Sigmoid colon (tissue), 7 donors: Measurements from ENCODE around the gene ZDHHC1. TPM values are rescaled to one million over a fixed set of nuclear protein-coding genes. Genes with fewer than 3 reads are reported as not detected.

ENCODE experiments used
- DNase-seq: peaks from one replicate; pipeline ENCODE4 v3.0.0-alpha.2; 2019
- H3K27ac ChIP-seq, 4 donors: fragments of 200-600 bp; sonication (generic); one replicate each; pipeline ENCODE4 v1.5.1; 2016 to 2019; ENCODE audit warnings: mild to moderate bottlenecking in 1 of 4
- H3K27me3 ChIP-seq, 3 donors: fragments of 200-600 bp; sonication (generic); one replicate each; pipeline ENCODE4 v1.5.1; 2019; ENCODE audit warnings: mild to moderate bottlenecking in 1 of 3
- H3K36me3 ChIP-seq, 4 donors: fragments of 200-600 bp; sonication (generic); one replicate each; pipeline ENCODE4 v1.5.1; 2016 to 2019
- H3K4me1 ChIP-seq, 4 donors: fragments of 200-600 bp; sonication (generic); one replicate each; pipeline ENCODE4 v1.5.1; 2017 to 2019
- H3K4me3 ChIP-seq, 4 donors: fragments of 200-600 bp; sonication (generic); one replicate each; pipeline ENCODE4 v1.5.1; 2017 to 2019; ENCODE audit warnings: mild to moderate bottlenecking in 2 of 4, moderate library complexity in 1 of 4
- H3K9me3 ChIP-seq, 4 donors: fragments of 200-600 bp in 3 of 4; sonication (generic) in 3 of 4; one replicate each; pipeline versions ENCODE4 v1.5.1 to v1.6.1; 2013 to 2019
- EP300 ChIP-seq, 4 donors: sonication (generic); formaldehyde crosslinking; IDR thresholded peaks; one replicate each; pipeline ENCODE4 v1.6.1; 2017; ENCODE audit warnings: antibody characterized with exemption in 4 of 4
- POLR2A ChIP-seq, 2 donors: fragments of 450-650 bp; IDR thresholded peaks; one replicate each; pipeline ENCODE4 v1.6.1; 2016; ENCODE audit warnings: antibody characterized with exemption in 2 of 2, mild to moderate bottlenecking in 2 of 2, moderate library complexity in 2 of 2
- POLR2AphosphoS5 ChIP-seq, 4 donors: sonication (generic); formaldehyde crosslinking; IDR thresholded peaks; one replicate each; pipeline ENCODE4 v1.6.1; 2017; ENCODE audit warnings: antibody characterized with exemption in 4 of 4
- WGBS, 2 donors: extraction: QIAGEN DNeasy Blood & Tissue Kit; methylation state at CpG; one replicate each; pipeline ENCODE4 v1.1.7; 2013; 5-methylcytosine and 5-hydroxymethylcytosine counted together
- intact Hi-C: fragments of 100-400 bp; cut with DNase I; formaldehyde crosslinking; loops from one replicate; pipeline ENCODE4 v1.15.1; 2023
- polyA plus RNA-seq, 3 donors: library from polyadenylated mRNA; stranded (reverse); fragments of 200-250 nt; gene quantifications; one replicate each; pipeline ENCODE4 v1.2.3, GENCODE V29; 2013
- total RNA-seq, 4 donors: library from RNA; depleted of rRNA; stranded (reverse); fragments of >200 nt; gene quantifications; one replicate each; pipeline ENCODE4 v1.1.0, GENCODE V29; 2016
- TF ChIP-seq, protein P1 (sequence below), 4 experiments: fragments of 450-650 bp in 3 of 4; fragments of 200-600 bp in 1 of 4; IDR thresholded peaks; one replicate each; pipeline ENCODE4 v1.5.1; 2016 to 2019; ENCODE audit warnings: antibody characterized with exemption in 4 of 4, mild to moderate bottlenecking in 3 of 4, moderate library complexity in 2 of 4
- donor health status: healthy with polysubstance abuse.
- donor health status: Bipolar disorder and iron deficiency.
- donor health status: healthy.

The ZDHHC1 gene
- total and polyA plus RNA-seq, 7 donors = 4.2 to 18.3 (median 12.7) TPM

DNA sequence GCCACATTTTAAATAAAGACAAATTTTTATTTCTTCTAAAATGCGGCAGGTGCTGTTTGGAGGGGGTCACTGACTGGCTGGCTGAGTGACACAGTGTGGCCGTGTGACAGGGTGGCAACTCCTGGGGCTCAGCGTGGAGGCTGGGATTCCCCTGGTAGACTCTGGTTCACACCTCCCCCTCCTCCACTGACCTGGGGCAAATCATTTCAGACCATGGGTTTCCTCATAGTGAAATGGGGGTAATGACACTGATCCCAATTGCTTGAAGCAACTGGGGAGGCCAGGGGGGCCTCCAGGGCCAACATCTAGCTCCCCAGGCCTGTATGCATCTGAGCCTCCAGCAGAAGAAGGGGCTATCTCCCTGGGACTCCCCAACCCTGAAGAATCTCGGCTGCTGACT lies 21.2 kb upstream of the ZDHHC1 start:
- TF ChIP-seq EP300 (IDR thresholded peaks at IDR 0.05) = no peak
- TF ChIP-seq POLR2AphosphoS5 (IDR thresholded peaks at IDR 0.05) = no peak
- no peak for TF ChIP-seq POLR2A (IDR thresholded peaks at IDR 0.05)
- TF ChIP-seq, protein P1, sequence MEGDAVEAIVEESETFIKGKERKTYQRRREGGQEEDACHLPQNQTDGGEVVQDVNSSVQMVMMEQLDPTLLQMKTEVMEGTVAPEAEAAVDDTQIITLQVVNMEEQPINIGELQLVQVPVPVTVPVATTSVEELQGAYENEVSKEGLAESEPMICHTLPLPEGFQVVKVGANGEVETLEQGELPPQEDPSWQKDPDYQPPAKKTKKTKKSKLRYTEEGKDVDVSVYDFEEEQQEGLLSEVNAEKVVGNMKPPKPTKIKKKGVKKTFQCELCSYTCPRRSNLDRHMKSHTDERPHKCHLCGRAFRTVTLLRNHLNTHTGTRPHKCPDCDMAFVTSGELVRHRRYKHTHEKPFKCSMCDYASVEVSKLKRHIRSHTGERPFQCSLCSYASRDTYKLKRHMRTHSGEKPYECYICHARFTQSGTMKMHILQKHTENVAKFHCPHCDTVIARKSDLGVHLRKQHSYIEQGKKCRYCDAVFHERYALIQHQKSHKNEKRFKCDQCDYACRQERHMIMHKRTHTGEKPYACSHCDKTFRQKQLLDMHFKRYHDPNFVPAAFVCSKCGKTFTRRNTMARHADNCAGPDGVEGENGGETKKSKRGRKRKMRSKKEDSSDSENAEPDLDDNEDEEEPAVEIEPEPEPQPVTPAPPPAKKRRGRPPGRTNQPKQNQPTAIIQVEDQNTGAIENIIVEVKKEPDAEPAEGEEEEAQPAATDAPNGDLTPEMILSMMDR (IDR thresholded peaks at IDR 0.05) = no peak
- peaks cover 0 to 53% (median 24%) of the 10 kb centered on the region in 4 donors for H3K36me3 ChIP-seq

DNA sequence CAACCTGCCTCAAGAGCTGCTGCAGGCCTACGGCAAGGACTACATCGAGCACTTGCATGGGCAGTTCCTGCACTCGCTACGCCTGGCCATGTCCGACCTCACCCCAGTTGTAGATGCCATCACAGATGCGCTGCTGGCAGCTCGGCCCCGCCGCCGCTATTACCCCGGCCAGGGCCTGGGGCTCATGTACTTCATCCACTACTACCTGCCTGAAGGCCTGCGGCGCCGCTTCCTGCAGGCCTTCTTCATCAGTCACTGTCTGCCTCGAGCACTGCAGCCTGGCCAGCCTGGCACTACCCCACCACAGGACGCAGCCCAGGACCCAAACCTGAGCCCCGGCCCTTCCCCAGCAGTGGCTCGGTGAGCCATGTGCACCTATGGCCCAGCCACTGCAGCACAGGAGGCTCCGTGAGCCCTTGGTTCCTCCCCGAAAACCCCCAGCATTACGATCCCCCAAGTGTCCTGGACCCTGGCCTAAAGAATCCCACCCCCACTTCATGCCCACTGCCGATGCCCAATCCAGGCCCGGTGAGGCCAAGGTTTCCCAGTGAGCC lies 20.4 kb upstream of the ZDHHC1 start:
- Histone ChIP-seq H3K36me3 (peaks cover 0 to 49% (median 24%) of the 10 kb centered on the region in 4 donors), H3K4me1 (peaks cover 0 to 16% (median 9%) of the 10 kb centered on the region in 4 donors)
- no peak for DNase-seq

More for the DNA sequence above, 21.2 kb upstream of the ZDHHC1 start:
- Histone ChIP-seq H3K27ac (no peak overlapping the region), H3K27me3 (no peaks in the 10 kb centered on the region), H3K4me1 (peaks cover 0 to 19% (median 9%) of the 10 kb centered on the region in 4 donors), H3K9me3 (no peaks in the 10 kb centered on the region), H3K4me3 (no peak overlapping the region)
- no peak for DNase-seq
- intact Hi-C loops = no loop called here
- 75 to 81% methylated on average over 4 of the region's 4 CpGs for WGBS, 2 donors

DNA sequence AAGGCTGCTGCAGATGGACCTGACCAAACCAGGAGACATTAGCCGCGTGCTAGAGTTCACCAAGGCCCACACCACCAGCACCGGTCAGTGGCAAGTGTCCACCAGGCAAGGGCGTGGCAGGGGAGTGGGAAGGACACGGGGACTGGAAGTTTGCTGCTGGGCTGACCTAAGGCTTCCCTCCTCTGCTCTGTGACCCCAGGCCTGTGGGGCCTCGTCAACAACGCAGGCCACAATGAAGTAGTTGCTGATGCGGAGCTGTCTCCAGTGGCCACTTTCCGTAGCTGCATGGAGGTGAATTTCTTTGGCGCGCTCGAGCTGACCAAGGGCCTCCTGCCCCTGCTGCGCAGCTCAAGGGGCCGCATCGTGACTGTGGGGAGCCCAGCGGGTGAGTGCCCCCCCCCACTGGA lies 19.5 kb upstream of the ZDHHC1 start:
- H3K36me3 ChIP-seq = peaks cover 0 to 42% (median 24%) of the 10 kb centered on the region in 4 donors
- no peak for DNase-seq

More for the DNA sequence above, 20.4 kb upstream of the ZDHHC1 start:
- intact Hi-C loops = no loop called here
- TF ChIP-seq POLR2A (IDR thresholded peaks at IDR 0.05) (no peak), POLR2AphosphoS5 (IDR thresholded peaks at IDR 0.05) (no peak), EP300 (IDR thresholded peaks at IDR 0.05) (no peak)
- TF ChIP-seq, protein P1 (IDR thresholded peaks at IDR 0.05) = no peak
- no peak overlapping the region for H3K27ac ChIP-seq
- no peak overlapping the region for H3K4me3 ChIP-seq
- no peaks in the 10 kb centered on the region for H3K9me3 ChIP-seq
- WGBS, 2 donors = 95 to 96% methylated on average over 23 of the region's 23 CpGs
- H3K27me3 ChIP-seq = no peaks in the 10 kb centered on the region

DNA sequence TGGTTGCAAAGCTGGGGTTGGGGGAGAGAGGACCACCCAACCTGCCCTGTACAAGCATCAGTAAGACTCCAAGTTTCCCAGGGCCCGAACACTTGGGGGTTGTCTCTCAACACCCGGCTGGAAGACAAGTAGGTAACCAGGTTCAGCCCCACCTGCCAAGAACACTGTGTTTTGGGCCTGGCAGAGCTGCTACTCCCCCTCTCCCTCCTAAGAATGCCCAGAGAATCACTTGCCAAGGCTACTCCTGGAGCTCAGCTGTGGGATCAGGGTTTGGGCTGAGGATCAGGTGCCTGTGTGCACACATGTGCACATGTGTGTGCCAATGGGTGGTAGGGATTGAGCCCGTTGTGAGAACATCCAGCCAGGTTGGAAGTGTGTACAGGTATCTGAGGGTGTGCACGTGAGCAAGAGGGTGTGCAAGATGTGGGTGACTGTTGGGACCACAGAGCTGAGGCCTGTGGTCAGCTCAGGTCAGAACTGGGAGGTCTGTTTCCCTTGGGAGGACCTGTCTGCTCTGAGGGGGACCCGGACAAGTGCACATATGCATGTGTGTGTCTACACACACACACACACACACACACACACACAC lies 16.9 kb upstream of the ZDHHC1 start:
- H3K4me3 ChIP-seq = no peak overlapping the region
- H3K36me3 ChIP-seq = peaks cover 0 to 19% (median 10%) of the 10 kb centered on the region in 4 donors
- intact Hi-C loops = loop anchor here (2.0 kb wide), 1 partner anchor 22 kb away; no protein-coding TSS in a partner anchor
- peaks cover 6 to 17% (median 11%) of the 10 kb centered on the region in 3 donors for H3K27me3 ChIP-seq
- H3K9me3 ChIP-seq = no peaks in the 10 kb centered on the region
- TF ChIP-seq POLR2AphosphoS5 (IDR thresholded peaks at IDR 0.05) (no peak), EP300 (IDR thresholded peaks at IDR 0.05) (no peak), POLR2A (IDR thresholded peaks at IDR 0.05) (no peak)
- TF ChIP-seq, protein P1 (IDR thresholded peaks at IDR 0.05) = no peak
- WGBS, 2 donors = 60 to 86% methylated on average over 5 of the region's 5 CpGs
- no peak for DNase-seq
- no peak overlapping the region for H3K27ac ChIP-seq
- H3K4me1 ChIP-seq = peaks cover 0 to 25% (median 24%) of the 10 kb centered on the region in 4 donors

More for the DNA sequence above, 19.5 kb upstream of the ZDHHC1 start:
- 92 to 93% methylated on average over 16 of the region's 16 CpGs for WGBS, 2 donors
- Histone ChIP-seq H3K4me1 (peaks cover 0 to 14% (median 12%) of the 10 kb centered on the region in 4 donors), H3K4me3 (no peak overlapping the region), H3K27me3 (no peaks in the 10 kb centered on the region), H3K27ac (no peak overlapping the region), H3K9me3 (no peaks in the 10 kb centered on the region)
- intact Hi-C loops = no loop called here
- no peak for TF ChIP-seq POLR2AphosphoS5 (IDR thresholded peaks at IDR 0.05)
- TF ChIP-seq POLR2A (IDR thresholded peaks at IDR 0.05) = no peak
- TF ChIP-seq EP300 (IDR thresholded peaks at IDR 0.05) = no peak
- TF ChIP-seq, protein P1 (IDR thresholded peaks at IDR 0.05) = no peak
